ENCODE results near the gene GOLIM4.
"Not testable (repeated sequence)": the region's sequence is repeated elsewhere in the genome, so short reads cannot be mapped to it uniquely, and the experiment has no call there.

The GOLIM4 gene

GRCh38 chr3:168063122-168063521 is 32.6 kb downstream of the GOLIM4 start:
- FAIRE-seq = no peak
- DNase-seq (ENCODE audit: insufficient read length, low spot score) = no peak
- TF ChIP-seq, protein P1, sequence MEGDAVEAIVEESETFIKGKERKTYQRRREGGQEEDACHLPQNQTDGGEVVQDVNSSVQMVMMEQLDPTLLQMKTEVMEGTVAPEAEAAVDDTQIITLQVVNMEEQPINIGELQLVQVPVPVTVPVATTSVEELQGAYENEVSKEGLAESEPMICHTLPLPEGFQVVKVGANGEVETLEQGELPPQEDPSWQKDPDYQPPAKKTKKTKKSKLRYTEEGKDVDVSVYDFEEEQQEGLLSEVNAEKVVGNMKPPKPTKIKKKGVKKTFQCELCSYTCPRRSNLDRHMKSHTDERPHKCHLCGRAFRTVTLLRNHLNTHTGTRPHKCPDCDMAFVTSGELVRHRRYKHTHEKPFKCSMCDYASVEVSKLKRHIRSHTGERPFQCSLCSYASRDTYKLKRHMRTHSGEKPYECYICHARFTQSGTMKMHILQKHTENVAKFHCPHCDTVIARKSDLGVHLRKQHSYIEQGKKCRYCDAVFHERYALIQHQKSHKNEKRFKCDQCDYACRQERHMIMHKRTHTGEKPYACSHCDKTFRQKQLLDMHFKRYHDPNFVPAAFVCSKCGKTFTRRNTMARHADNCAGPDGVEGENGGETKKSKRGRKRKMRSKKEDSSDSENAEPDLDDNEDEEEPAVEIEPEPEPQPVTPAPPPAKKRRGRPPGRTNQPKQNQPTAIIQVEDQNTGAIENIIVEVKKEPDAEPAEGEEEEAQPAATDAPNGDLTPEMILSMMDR (IDR thresholded peaks at IDR 0.05; ENCODE audit: insufficient read depth, missing control alignments) = no peak

DNA sequence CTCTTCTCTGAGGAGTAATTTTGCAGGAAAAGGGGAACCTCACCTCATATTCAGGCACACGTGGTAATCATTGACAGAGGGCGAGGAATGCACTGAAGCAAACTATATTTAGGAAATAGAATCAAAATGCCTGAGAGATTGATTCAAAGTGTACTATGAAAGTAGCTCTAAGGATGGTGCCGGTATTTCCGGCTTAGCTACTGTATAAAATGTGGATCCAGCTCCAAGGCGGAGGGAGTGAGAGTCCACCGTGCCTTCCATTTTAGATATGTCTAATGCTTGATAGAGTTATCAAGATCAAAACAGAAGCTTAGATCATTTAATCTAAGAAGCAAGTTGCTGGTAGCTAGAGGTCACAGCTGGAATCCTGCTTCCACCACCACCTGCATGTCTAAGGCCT is 33.0 kb downstream of the GOLIM4 start:
- DNase-seq (ENCODE audit: insufficient read length, low spot score) (no peak), FAIRE-seq (no peak)
- TF ChIP-seq, protein P1 (IDR thresholded peaks at IDR 0.05; ENCODE audit: insufficient read depth, missing control alignments) = no peak

GRCh38 chr3:168061332-168061996 is 34.3 kb downstream of the GOLIM4 start:
- no peak for FAIRE-seq
- no peak for DNase-seq (ENCODE audit: insufficient read length, low spot score)
- TF ChIP-seq, protein P1 (IDR thresholded peaks at IDR 0.05; ENCODE audit: insufficient read depth, missing control alignments) = peak; percentile 13

DNA sequence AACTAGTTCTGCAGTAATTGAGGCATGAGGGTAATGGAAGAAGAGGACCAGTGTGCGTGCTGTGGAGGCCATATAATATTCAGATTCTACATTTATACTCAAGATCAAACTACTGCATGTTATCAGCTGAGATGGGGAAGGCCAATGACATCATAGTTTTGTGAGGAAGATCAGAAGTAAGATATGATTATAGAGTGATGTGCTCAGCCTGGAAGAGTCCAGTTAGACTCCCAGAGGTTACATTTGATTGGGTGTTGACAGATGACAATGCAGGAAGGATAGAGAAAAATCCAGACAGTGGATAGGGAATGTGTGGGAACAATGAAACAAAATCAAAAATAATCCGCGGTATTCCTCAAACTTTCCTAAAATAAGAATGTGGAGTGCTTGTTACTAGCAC is 35.4 kb downstream of the GOLIM4 start:
- no peak for FAIRE-seq
- DNase-seq (ENCODE audit: insufficient read length, low spot score) = no peak
- TF ChIP-seq, protein P1 (IDR thresholded peaks at IDR 0.05; ENCODE audit: insufficient read depth, missing control alignments) = no peak

- DNase-seq (ENCODE audit: insufficient read length, low spot score) (no peak), FAIRE-seq (no peak)
- TF ChIP-seq, protein P1 (IDR thresholded peaks at IDR 0.05; ENCODE audit: insufficient read depth, missing control alignments) = no peak
These were observed 37.2 kb downstream of the GOLIM4 start for GRCh38 chr3:168058481-168058880.

DNA sequence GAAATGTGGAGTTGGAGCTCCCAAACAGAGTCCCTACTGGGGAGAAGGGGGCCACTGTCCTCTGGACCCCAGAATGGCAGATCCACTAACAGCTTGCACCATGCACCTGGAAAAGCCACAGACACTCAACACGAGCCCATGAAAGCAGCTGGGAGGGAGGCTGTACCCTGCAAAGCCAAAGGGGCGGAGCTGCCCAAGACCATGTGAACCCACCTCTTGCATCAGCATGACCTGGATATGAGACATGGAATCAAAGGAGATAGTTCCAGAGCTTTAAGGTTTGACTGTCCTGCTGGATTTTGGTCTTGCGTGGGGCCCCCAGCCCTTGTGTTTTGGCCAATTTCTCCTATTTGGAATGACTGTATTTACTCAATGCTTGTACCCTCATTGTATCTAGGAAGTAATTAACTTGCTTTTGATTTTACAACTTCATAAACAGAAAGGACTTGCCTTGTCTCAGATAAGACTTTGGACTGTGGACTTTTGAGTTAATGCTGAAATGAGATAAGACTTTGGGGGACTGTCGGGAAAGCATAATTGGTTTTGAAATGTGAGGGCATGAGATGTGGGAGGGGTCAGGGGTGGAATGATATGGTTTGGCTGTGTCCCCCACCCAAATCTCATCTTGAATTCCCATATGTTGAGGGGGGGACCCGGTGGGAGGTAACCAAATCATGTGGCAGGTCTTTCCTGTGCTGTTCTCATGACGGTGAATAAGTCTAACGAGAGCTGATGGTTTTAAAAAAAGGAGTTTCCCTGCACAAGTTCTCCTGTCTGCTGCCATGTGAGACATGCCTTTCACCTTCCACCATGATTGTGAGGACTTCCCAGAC is 39.1 kb downstream of the GOLIM4 start:
- DNase-seq (ENCODE audit: insufficient read length, low spot score); FAIRE-seq: not testable (repeated sequence)

GRCh38 chr3:168054447-168054846 is 41.3 kb downstream of the GOLIM4 start:
- DNase-seq (ENCODE audit: insufficient read length, low spot score) (no peak), FAIRE-seq (no peak)
- TF ChIP-seq, protein P1 (IDR thresholded peaks at IDR 0.05; ENCODE audit: insufficient read depth, missing control alignments) = no peak

All from D721Med (cell line).